ENCODE results near the gene LRRC8B. TPM values are rescaled to one million over a fixed set of nuclear protein-coding genes. Genes with fewer than 3 reads are reported as not detected.

The LRRC8B gene
- total and polyA plus RNA-seq, 2 of the 13 experiments (the other 11 are each of a cell fraction or from before 2014, with no cell fraction given), result 4.9 to 7.6 TPM

- in situ Hi-C loops (cut with HindIII; ENCODE audit: extremely low pct_ligation_motif_present, low pct_unique_long_range_greater_than_20kb) (loop anchor here (5.0 kb wide), 1 partner anchor 111 kb away; no protein-coding TSS in a partner anchor), intact Hi-C loops (cut with micrococcal nuclease; ENCODE audit: unreplicated experiment) (loop anchor here (1.0 kb wide), 2 partner anchors 78 to 115 kb away; no protein-coding TSS in a partner anchor)
- Histone ChIP-seq H4K20me1 (ENCODE audit: insufficient read depth, low read length) (no peaks in the 10 kb centered on the region), H3K4me3 (replicated peaks in 1 of 3; ENCODE audit: insufficient read depth in 1 of 3, low read depth in 2 of 3, low read length in 3 of 3) (no peak overlapping the region), H3K27me3 (ENCODE audit: control insufficient read depth in 1 of 2, insufficient read depth in 2 of 2, low read length in 2 of 2) (no peaks in the 10 kb centered on the region), H3K79me2 (ENCODE audit: insufficient read depth, low read length) (no peaks in the 10 kb centered on the region), H2AFZ (ENCODE audit: low read length) (no peak overlapping the region), H3K9me3 (ENCODE audit: low read length) (no peaks in the 10 kb centered on the region), H3K36me3 (replicated peaks in 1 of 2; ENCODE audit: control insufficient read depth in 1 of 2, insufficient read depth in 2 of 2, low read length in 2 of 2) (no peaks in the 10 kb centered on the region), H3K27ac (ENCODE audit: extremely low read length, insufficient read depth, low read length) (no peak overlapping the region), H3K9ac (ENCODE audit: insufficient read depth, low read depth, low read length) (no peak overlapping the region), H3K4me2 (ENCODE audit: low read depth, low read length) (no peak overlapping the region), H3K4me1 (ENCODE audit: insufficient read depth, low read length) (peaks cover under 1% of the 10 kb centered on the region)
- ChIA-PET CTCF (ENCODE audit: low intra/inter-chr PET ratio, low total read pairs) (interaction anchor here (0.6 to 2.5 kb wide), 3 partner anchors 76 to 115 kb away, joined by 4 to 34 read pairs (median 17); no protein-coding TSS in a partner anchor), POLR2A (no interaction called here)
- DNase-seq (ENCODE audit: low spot score) (peak; percentile 39), FAIRE-seq (peak; percentile 30), ATAC-seq (peak; percentile 89)
- WGBS (ENCODE audit: low lambda C conversion rate), result 76% methylated on average over 5 of the region's 5 CpGs
- BruUV-seq (replicated peaks), result no TSS peak
- TF ChIP-seq ARHGAP35 (CRISPR knock-in tag; IDR thresholded peaks at IDR 0.05; ENCODE audit: borderline replicate concordance) (no peak), ZMAT5 (CRISPR knock-in tag; IDR thresholded peaks at IDR 0.05; ENCODE audit: borderline replicate concordance, low read depth) (no peak), MEIS1 (CRISPR knock-in tag; IDR thresholded peaks at IDR 0.05; ENCODE audit: borderline replicate concordance) (no peak), ARID5B (CRISPR knock-in tag; IDR thresholded peaks at IDR 0.05) (no peak), STAG1 (CRISPR knock-in tag; IDR thresholded peaks at IDR 0.05) (peak; percentile 64), ZFAT (CRISPR knock-in tag; conservative IDR thresholded peaks at IDR 0.05) (no peak), JUN (CRISPR knock-in tag; IDR thresholded peaks at IDR 0.05) (no peak), RORA (CRISPR knock-in tag; IDR thresholded peaks at IDR 0.05) (no peak), FOXJ3 (CRISPR knock-in tag; IDR thresholded peaks at IDR 0.05; ENCODE audit: borderline replicate concordance) (no peak), MNT (IDR thresholded peaks at IDR 0.05) (no peak), RFX5 (IDR thresholded peaks at IDR 0.05; ENCODE audit: low read depth, low read length) (no peak), ZNF235 (CRISPR knock-in tag; IDR thresholded peaks at IDR 0.05; ENCODE audit: borderline replicate concordance) (no peak), SMC3 (IDR thresholded peaks at IDR 0.05; ENCODE audit: low read length) (peak; percentile 87), RAD21 (CRISPR knock-in tag; IDR thresholded peaks at IDR 0.05) (peak; percentile 46; the same call in 1 of the 2 replicates), ZNF234 (CRISPR knock-in tag; conservative IDR thresholded peaks at IDR 0.05) (no peak), ZNF567 (CRISPR knock-in tag; IDR thresholded peaks at IDR 0.05; ENCODE audit: borderline replicate concordance) (no peak), ZFYVE20 (CRISPR knock-in tag; IDR thresholded peaks at IDR 0.05; ENCODE audit: borderline replicate concordance, low read depth) (no peak), EEA1 (CRISPR knock-in tag; IDR thresholded peaks at IDR 0.05; ENCODE audit: borderline replicate concordance) (no peak)
Measured at GRCh38 chr1:89598450-89599331, 74.1 kb downstream of the LRRC8B start.
